GM23338 (cell line): ENCODE results near the gene DCDC2. TPM values are rescaled to one million over a fixed set of nuclear protein-coding genes. Genes with fewer than 3 reads are reported as not detected.
A peak's percentile ranks its signal among the peaks of the same experiment; 100 is the strongest.

Experiments used
- ATAC-seq: fragments of 200-7000 bp; cut with Tn5 transposase; 3 replicates; pipeline ENCODE4 v1.9.1; 2020
- DNase-seq: peaks from one replicate; pipeline ENCODE4 v3.0.0-alpha.2; 2015; ENCODE audit warnings: low spot score
- H2AFZ ChIP-seq: fragments of 200-600 bp; sonication (generic); 2 replicates; pipeline ENCODE4 v1.8.0; 2016; ENCODE audit warnings: antibody characterized with exemption, mild to moderate bottlenecking, moderate library complexity
- H3F3A ChIP-seq: fragments of 200-600 bp; sonication (generic); replicated peaks from 2 replicates; pipeline ENCODE4 v1.8.0; 2017; ENCODE audit warnings: antibody characterized with exemption, mixed run types, low read depth
- H3K27ac ChIP-seq: fragments of 200-600 bp; sonication (generic); 2 replicates; pipeline ENCODE4 v1.6.1; 2016; ENCODE audit warnings: low read depth
- H3K27me3 ChIP-seq: fragments of 200-600 bp; sonication (generic); 2 replicates; pipeline ENCODE4 v1.8.0; 2016; ENCODE audit warnings: mild to moderate bottlenecking, mixed run types, moderate library complexity; ENCODE audit not compliant: insufficient read depth
- H3K36me3 ChIP-seq: fragments of 200-600 bp; sonication (generic); 2 replicates; pipeline ENCODE4 v1.8.0; 2016; ENCODE audit warnings: mild to moderate bottlenecking; ENCODE audit not compliant: insufficient read depth
- H3K4me1 ChIP-seq: fragments of 200-600 bp; sonication (generic); 2 replicates; pipeline ENCODE4 v1.8.0; 2016; ENCODE audit warnings: mild to moderate bottlenecking, moderate library complexity; ENCODE audit not compliant: insufficient read depth
- H3K4me2 ChIP-seq: fragments of 200-600 bp; sonication (generic); 2 replicates; pipeline ENCODE4 v1.7.1; 2017; ENCODE audit warnings: mixed run types
- H3K4me3 ChIP-seq: fragments of 200-600 bp; sonication (generic); 2 replicates; pipeline ENCODE4 v1.6.1; 2016; ENCODE audit warnings: mixed run types
- H3K79me2 ChIP-seq: fragments of 200-600 bp; sonication (generic); replicated peaks from 2 replicates; pipeline ENCODE4 v1.8.0; 2017; ENCODE audit warnings: mild to moderate bottlenecking; ENCODE audit not compliant: insufficient read depth
- H3K9me2 ChIP-seq: fragments of 200-600 bp; sonication (generic); 2 replicates; pipeline ENCODE4 v1.8.0; 2017; ENCODE audit not compliant: insufficient read depth
- H4K20me1 ChIP-seq: fragments of 200-600 bp; sonication (generic); replicated peaks from 2 replicates; pipeline ENCODE4 v1.8.0; 2017; ENCODE audit warnings: mild to moderate bottlenecking; ENCODE audit not compliant: insufficient read depth
- H3K27ac Mint-ChIP-seq: 2 replicates; pipeline ENCODE4 v1.8.0; 2020; ENCODE audit warnings: inconsistent platforms, mild to moderate bottlenecking, moderate library complexity, mixed read lengths
- H3K27me3 Mint-ChIP-seq: 3 replicates; pipeline ENCODE4 v1.8.0; 2022; ENCODE audit warnings: low read depth, mild to moderate bottlenecking, moderate library complexity, mixed read lengths, inconsistent platforms; ENCODE audit not compliant: insufficient read depth, poor library complexity
- H3K36me3 Mint-ChIP-seq: 3 replicates; pipeline ENCODE4 v1.8.0; 2021; ENCODE audit warnings: low read depth, mild to moderate bottlenecking, inconsistent platforms, moderate library complexity, mixed read lengths
- H3K4me1 Mint-ChIP-seq: 3 replicates; pipeline ENCODE4 v1.8.0; 2020; ENCODE audit warnings: mild to moderate bottlenecking, inconsistent platforms, mixed read lengths
- H3K4me3 Mint-ChIP-seq: 3 replicates; pipeline ENCODE4 v1.8.0; 2021; ENCODE audit warnings: moderate library complexity, mild to moderate bottlenecking, inconsistent platforms, mixed read lengths
- H3K9me3 Mint-ChIP-seq: 3 replicates; pipeline ENCODE4 v1.8.0; 2020; ENCODE audit warnings: moderate library complexity, mild to moderate bottlenecking, inconsistent platforms, mixed read lengths
- CREB1 ChIP-seq: fragments of 250-450 bp; sonication (Bioruptor Pico); IDR thresholded peaks from 2 replicates; pipeline ENCODE4 v1.5.0; 2020; ENCODE audit warnings: low read depth, mild to moderate bottlenecking, moderate library complexity
- EZH2 ChIP-seq: fragments of 200-600 bp; sonication (generic); IDR thresholded peaks from one replicate; pipeline ENCODE4 v1.8.0; 2017; ENCODE audit warnings: antibody characterized with exemption, mild to moderate bottlenecking, low read depth; ENCODE audit not compliant: unreplicated experiment
- EZH2phosphoT487 ChIP-seq: fragments of 200-600 bp; sonication (generic); IDR thresholded peaks from one replicate; pipeline ENCODE4 v1.8.1; 2018; ENCODE audit warnings: antibody characterized with exemption; ENCODE audit not compliant: unreplicated experiment
- JUNB ChIP-seq: IDR thresholded peaks from one replicate; pipeline ENCODE4 v1.6.1; 2016; ENCODE audit warnings: antibody characterized with exemption; ENCODE audit not compliant: unreplicated experiment
- NANOG ChIP-seq: IDR thresholded peaks from 2 replicates; pipeline ENCODE4 v1.6.1; 2016; ENCODE audit warnings: antibody characterized with exemption, borderline replicate concordance
- POLR2AphosphoS5 ChIP-seq: IDR thresholded peaks from 2 replicates; pipeline ENCODE4 v1.6.1; 2016; ENCODE audit warnings: antibody characterized with exemption, low read depth
- STAT1 ChIP-seq: IDR thresholded peaks from one replicate; pipeline ENCODE4 v1.6.1; 2016; ENCODE audit warnings: antibody characterized with exemption; ENCODE audit not compliant: unreplicated experiment
- ZNF114 ChIP-seq: fragments of 250-450 bp; sonication (Bioruptor Pico); IDR thresholded peaks from 2 replicates; pipeline ENCODE4 v1.5.0; 2020; ENCODE audit warnings: mild to moderate bottlenecking, moderate library complexity
- ZNF331 ChIP-seq: fragments of 250-450 bp; sonication (Bioruptor Pico); IDR thresholded peaks from 2 replicates; pipeline ENCODE4 v1.5.0; 2020; ENCODE audit warnings: low read depth, mild to moderate bottlenecking, moderate library complexity
- polyA plus RNA-seq: library from polyadenylated mRNA; unstranded; fragments of >200 nt; fragmentation: Nextera tagmentation; extraction: Ambion mirVana; gene quantifications from 2 replicates; pipeline ENCODE4 v1.2.1, GENCODE V29; 2016
- total RNA-seq: library from RNA; depleted of rRNA; stranded (reverse); fragments of >200 nt; shearing (Covaris generic); gene quantifications from 2 replicates; pipeline ENCODE4 v1.2.3, GENCODE V29; 2014
- TF ChIP-seq, protein P1 (sequence below): IDR thresholded peaks from one replicate; pipeline ENCODE4 v1.6.1; 2018; ENCODE audit warnings: antibody characterized with exemption; ENCODE audit not compliant: unreplicated experiment
- TF ChIP-seq, protein P2 (sequence below): fragments of 250-450 bp; sonication (Bioruptor Pico); IDR thresholded peaks from 2 replicates; pipeline ENCODE4 v1.5.0; 2020; ENCODE audit warnings: mild to moderate bottlenecking, moderate library complexity
- TF ChIP-seq, protein P3 (sequence below), 2 experiments: fragments of 200-600 bp in 1 of 2; sonication (generic) in 1 of 2; conservative IDR thresholded peaks; 2 replicates each; pipeline versions ENCODE4 v1.5.1 to v1.6.1; 2016 to 2017; ENCODE audit warnings: antibody characterized with exemption in 2 of 2, low read depth in 2 of 2, mild to moderate bottlenecking in 2 of 2, moderate library complexity in 1 of 2

The DCDC2 gene
- total and polyA plus RNA-seq, 2 experiments from 2014 or later: 0.59 to 0.79 TPM

GRCh38 chr6:24233813-24234442, 123.9 kb downstream of the DCDC2 start (continued):
- TF ChIP-seq, protein P1, sequence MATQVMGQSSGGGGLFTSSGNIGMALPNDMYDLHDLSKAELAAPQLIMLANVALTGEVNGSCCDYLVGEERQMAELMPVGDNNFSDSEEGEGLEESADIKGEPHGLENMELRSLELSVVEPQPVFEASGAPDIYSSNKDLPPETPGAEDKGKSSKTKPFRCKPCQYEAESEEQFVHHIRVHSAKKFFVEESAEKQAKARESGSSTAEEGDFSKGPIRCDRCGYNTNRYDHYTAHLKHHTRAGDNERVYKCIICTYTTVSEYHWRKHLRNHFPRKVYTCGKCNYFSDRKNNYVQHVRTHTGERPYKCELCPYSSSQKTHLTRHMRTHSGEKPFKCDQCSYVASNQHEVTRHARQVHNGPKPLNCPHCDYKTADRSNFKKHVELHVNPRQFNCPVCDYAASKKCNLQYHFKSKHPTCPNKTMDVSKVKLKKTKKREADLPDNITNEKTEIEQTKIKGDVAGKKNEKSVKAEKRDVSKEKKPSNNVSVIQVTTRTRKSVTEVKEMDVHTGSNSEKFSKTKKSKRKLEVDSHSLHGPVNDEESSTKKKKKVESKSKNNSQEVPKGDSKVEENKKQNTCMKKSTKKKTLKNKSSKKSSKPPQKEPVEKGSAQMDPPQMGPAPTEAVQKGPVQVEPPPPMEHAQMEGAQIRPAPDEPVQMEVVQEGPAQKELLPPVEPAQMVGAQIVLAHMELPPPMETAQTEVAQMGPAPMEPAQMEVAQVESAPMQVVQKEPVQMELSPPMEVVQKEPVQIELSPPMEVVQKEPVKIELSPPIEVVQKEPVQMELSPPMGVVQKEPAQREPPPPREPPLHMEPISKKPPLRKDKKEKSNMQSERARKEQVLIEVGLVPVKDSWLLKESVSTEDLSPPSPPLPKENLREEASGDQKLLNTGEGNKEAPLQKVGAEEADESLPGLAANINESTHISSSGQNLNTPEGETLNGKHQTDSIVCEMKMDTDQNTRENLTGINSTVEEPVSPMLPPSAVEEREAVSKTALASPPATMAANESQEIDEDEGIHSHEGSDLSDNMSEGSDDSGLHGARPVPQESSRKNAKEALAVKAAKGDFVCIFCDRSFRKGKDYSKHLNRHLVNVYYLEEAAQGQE: no peak

DNA sequence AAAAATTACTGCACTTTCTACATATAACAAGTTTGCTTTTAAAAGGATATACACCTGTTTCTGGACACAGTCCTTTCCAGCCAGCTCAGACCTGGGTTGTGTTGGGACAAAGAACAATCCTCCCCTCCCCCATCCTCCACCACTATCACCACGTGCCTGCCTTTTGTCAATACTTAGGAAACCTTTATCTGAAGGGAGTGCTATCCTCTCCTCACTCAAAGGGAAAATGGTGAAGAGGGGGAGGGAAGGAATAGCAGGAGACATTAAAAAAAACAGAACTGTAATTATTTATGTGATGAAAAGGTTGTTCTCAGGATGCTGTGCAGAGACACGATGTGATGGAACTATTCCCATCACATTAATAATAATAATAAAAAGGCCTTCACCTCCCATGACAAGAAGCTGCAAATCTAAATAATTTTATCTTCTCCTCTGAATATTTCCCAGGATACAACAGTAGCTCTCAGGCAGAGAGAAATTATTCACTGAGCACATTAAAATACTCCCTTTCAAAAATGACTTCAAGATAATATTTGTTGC, 126.4 kb downstream of the DCDC2 start:
- Histone ChIP-seq H2AFZ (peak overlapping the region; percentile 88; the same call in 1 of the 2 replicates), H3K4me1 (peaks cover 15% of the 10 kb centered on the region), H3F3A (no peaks in the 10 kb centered on the region), H3K27me3 (no peaks in the 10 kb centered on the region), H3K9me2 (peaks cover 6% of the 10 kb centered on the region; the same call in 1 of the 2 replicates), H3K79me2 (no peaks in the 10 kb centered on the region), H3K4me2 (no peak overlapping the region), H3K36me3 (no peaks in the 10 kb centered on the region), H3K27ac (no peak overlapping the region), H4K20me1 (no peaks in the 10 kb centered on the region), H3K4me3 (no peak overlapping the region)
- H3K27me3 Mint-ChIP-seq: peaks cover 7% of the 10 kb centered on the region
- H3K9me3 Mint-ChIP-seq: peaks cover 6% of the 10 kb centered on the region; the same call in 2 of the 3 replicates
- H3K4me1 Mint-ChIP-seq: peaks cover 25% of the 10 kb centered on the region
- no peak overlapping the region for H3K4me3 Mint-ChIP-seq
- ATAC-seq (no peak), DNase-seq (no peak)
- H3K36me3 Mint-ChIP-seq: no peaks in the 10 kb centered on the region; the same call in 2 of the 3 replicates
- no peak overlapping the region for H3K27ac Mint-ChIP-seq
- TF ChIP-seq ZNF114 (no peak), NANOG (no peak), JUNB (no peak), CREB1 (CRISPR knock-in tag) (no peak), POLR2AphosphoS5 (no peak), ZNF331 (CRISPR knock-in tag) (no peak), STAT1 (no peak), EZH2 (no peak), EZH2phosphoT487 (no peak)
- TF ChIP-seq, protein P2, sequence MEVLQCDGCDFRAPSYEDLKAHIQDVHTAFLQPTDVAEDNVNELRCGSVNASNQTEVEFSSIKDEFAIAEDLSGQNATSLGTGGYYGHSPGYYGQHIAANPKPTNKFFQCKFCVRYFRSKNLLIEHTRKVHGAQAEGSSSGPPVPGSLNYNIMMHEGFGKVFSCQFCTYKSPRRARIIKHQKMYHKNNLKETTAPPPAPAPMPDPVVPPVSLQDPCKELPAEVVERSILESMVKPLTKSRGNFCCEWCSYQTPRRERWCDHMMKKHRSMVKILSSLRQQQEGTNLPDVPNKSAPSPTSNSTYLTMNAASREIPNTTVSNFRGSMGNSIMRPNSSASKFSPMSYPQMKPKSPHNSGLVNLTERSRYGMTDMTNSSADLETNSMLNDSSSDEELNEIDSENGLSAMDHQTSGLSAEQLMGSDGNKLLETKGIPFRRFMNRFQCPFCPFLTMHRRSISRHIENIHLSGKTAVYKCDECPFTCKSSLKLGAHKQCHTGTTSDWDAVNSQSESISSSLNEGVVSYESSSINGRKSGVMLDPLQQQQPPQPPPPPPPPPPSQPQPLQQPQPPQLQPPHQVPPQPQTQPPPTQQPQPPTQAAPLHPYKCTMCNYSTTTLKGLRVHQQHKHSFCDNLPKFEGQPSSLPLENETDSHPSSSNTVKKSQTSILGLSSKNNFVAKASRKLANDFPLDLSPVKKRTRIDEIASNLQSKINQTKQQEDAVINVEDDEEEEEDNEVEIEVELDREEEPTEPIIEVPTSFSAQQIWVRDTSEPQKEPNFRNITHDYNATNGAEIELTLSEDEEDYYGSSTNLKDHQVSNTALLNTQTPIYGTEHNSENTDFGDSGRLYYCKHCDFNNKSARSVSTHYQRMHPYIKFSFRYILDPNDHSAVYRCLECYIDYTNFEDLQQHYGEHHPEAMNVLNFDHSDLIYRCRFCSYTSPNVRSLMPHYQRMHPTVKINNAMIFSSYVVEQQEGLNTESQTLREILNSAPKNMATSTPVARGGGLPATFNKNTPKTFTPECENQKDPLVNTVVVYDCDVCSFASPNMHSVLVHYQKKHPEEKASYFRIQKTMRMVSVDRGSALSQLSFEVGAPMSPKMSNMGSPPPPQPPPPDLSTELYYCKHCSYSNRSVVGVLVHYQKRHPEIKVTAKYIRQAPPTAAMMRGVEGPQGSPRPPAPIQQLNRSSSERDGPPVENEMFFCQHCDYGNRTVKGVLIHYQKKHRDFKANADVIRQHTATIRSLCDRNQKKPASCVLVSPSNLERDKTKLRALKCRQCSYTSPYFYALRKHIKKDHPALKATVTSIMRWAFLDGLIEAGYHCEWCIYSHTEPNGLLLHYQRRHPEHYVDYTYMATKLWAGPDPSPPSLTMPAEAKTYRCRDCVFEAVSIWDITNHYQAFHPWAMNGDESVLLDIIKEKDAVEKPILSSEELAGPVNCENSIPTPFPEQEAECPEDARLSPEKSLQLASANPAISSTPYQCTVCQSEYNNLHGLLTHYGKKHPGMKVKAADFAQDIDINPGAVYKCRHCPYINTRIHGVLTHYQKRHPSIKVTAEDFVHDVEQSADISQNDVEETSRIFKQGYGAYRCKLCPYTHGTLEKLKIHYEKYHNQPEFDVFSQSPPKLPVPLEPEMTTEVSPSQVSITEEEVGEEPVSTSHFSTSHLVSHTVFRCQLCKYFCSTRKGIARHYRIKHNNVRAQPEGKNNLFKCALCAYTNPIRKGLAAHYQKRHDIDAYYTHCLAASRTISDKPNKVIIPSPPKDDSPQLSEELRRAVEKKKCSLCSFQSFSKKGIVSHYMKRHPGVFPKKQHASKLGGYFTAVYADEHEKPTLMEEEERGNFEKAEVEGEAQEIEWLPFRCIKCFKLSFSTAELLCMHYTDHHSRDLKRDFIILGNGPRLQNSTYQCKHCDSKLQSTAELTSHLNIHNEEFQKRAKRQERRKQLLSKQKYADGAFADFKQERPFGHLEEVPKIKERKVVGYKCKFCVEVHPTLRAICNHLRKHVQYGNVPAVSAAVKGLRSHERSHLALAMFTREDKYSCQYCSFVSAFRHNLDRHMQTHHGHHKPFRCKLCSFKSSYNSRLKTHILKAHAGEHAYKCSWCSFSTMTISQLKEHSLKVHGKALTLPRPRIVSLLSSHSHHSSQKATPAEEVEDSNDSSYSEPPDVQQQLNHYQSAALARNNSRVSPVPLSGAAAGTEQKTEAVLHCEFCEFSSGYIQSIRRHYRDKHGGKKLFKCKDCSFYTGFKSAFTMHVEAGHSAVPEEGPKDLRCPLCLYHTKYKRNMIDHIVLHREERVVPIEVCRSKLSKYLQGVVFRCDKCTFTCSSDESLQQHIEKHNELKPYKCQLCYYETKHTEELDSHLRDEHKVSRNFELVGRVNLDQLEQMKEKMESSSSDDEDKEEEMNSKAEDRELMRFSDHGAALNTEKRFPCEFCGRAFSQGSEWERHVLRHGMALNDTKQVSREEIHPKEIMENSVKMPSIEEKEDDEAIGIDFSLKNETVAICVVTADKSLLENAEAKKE (CRISPR knock-in tag): no peak
- TF ChIP-seq, protein P3, sequence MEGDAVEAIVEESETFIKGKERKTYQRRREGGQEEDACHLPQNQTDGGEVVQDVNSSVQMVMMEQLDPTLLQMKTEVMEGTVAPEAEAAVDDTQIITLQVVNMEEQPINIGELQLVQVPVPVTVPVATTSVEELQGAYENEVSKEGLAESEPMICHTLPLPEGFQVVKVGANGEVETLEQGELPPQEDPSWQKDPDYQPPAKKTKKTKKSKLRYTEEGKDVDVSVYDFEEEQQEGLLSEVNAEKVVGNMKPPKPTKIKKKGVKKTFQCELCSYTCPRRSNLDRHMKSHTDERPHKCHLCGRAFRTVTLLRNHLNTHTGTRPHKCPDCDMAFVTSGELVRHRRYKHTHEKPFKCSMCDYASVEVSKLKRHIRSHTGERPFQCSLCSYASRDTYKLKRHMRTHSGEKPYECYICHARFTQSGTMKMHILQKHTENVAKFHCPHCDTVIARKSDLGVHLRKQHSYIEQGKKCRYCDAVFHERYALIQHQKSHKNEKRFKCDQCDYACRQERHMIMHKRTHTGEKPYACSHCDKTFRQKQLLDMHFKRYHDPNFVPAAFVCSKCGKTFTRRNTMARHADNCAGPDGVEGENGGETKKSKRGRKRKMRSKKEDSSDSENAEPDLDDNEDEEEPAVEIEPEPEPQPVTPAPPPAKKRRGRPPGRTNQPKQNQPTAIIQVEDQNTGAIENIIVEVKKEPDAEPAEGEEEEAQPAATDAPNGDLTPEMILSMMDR (conservative IDR thresholded peaks at IDR 0.05; ENCODE audit: low read depth in 2 of 2): no peak
